OCI-LY1 (cell line): ENCODE data around the gene RFK.
"Not testable (repeated sequence)": the region's sequence is repeated elsewhere in the genome, so short reads cannot be mapped to it uniquely, and the experiment has no call there.

Source experiments
- EZH2 ChIP-seq: fragments of 200-600 bp; sonication (generic), shearing (Covaris generic); IDR thresholded peaks from 2 replicates; pipeline ENCODE4 v1.8.0; 2017; ENCODE audit warnings: borderline replicate concordance, mixed run types, mild to moderate bottlenecking, antibody characterized with exemption, low read length, moderate library complexity, mixed read lengths
- TF ChIP-seq, protein P1 (sequence below): fragments of 200-600 bp; sonication (generic), shearing (Covaris generic); IDR thresholded peaks from 2 replicates; pipeline ENCODE4 v1.5.1; 2017; ENCODE audit warnings: mild to moderate bottlenecking, antibody characterized with exemption, low read length, moderate library complexity, mixed read lengths

DNA sequence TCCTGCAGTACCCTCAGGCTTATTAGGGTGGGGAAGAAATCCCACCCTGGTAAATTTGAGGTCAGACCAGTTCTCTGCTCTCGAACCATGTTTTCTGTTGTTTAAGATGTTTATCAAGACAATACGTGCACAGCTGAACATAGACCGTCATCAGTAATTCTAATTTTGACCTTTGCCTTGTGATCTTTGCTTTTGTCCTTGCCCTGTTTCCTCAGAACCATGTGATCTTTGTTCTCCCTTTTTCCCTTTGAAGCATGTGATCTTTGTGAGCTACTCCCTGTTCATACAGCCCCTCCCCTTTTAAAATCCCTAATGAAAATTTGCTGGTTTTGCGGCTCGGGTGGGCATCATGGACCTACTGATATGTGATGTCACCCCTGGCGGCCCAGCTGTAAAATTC is 40.7 kb upstream of the RFK start:
- TF ChIP-seq, protein P1, sequence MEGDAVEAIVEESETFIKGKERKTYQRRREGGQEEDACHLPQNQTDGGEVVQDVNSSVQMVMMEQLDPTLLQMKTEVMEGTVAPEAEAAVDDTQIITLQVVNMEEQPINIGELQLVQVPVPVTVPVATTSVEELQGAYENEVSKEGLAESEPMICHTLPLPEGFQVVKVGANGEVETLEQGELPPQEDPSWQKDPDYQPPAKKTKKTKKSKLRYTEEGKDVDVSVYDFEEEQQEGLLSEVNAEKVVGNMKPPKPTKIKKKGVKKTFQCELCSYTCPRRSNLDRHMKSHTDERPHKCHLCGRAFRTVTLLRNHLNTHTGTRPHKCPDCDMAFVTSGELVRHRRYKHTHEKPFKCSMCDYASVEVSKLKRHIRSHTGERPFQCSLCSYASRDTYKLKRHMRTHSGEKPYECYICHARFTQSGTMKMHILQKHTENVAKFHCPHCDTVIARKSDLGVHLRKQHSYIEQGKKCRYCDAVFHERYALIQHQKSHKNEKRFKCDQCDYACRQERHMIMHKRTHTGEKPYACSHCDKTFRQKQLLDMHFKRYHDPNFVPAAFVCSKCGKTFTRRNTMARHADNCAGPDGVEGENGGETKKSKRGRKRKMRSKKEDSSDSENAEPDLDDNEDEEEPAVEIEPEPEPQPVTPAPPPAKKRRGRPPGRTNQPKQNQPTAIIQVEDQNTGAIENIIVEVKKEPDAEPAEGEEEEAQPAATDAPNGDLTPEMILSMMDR, result not testable (repeated sequence)
- TF ChIP-seq EZH2, result not testable (repeated sequence)
